ENCODE data around the gene SPEM1. TPM values are rescaled to one million over a fixed set of nuclear protein-coding genes. Genes with fewer than 3 reads are reported as not detected.

The SPEM1 gene
- total RNA-seq, 2 donors from 2014 or later: not detected

- Histone ChIP-seq H3K4me1 (no peaks in the 10 kb centered on the region), H3K9me3 (no peaks in the 10 kb centered on the region), H3K27ac (no peak overlapping the region), H3K4me3 (no peak overlapping the region), H3K27me3 (no peaks in the 10 kb centered on the region), H3K36me3 (peaks cover 9% of the 10 kb centered on the region)
- no peak for DNase-seq (ENCODE audit: low spot score)
- TF ChIP-seq CTCF (IDR thresholded peaks at IDR 0.05): no peak
These were observed 1.5 kb upstream of the SPEM1 start for GRCh38 chr17:7418472-7419152.

- H3K36me3 ChIP-seq: no peaks in the 10 kb centered on the region
- no peak for DNase-seq (ENCODE audit: low spot score)
These were observed 1.1 kb downstream of the SPEM1 start for GRCh38 chr17:7421186-7421585.

GRCh38 chr17:7423679-7424078 is 3.6 kb downstream of the SPEM1 start:
- H3K4me1 ChIP-seq: no peaks in the 10 kb centered on the region
- H3K27me3 ChIP-seq: no peaks in the 10 kb centered on the region
- H3K9me3 ChIP-seq: no peaks in the 10 kb centered on the region
- no peaks in the 10 kb centered on the region for H3K36me3 ChIP-seq
- TF ChIP-seq CTCF (IDR thresholded peaks at IDR 0.05): no peak
- DNase-seq (ENCODE audit: low spot score): no peak
- no peak overlapping the region for H3K27ac ChIP-seq
- no peak overlapping the region for H3K4me3 ChIP-seq

More at GRCh38 chr17:7421186-7421585, 1.1 kb downstream of the SPEM1 start:
- H3K4me1 ChIP-seq: no peaks in the 10 kb centered on the region
- H3K27me3 ChIP-seq: no peaks in the 10 kb centered on the region
- no peaks in the 10 kb centered on the region for H3K9me3 ChIP-seq
- H3K4me3 ChIP-seq: no peak overlapping the region
- no peak for TF ChIP-seq CTCF (IDR thresholded peaks at IDR 0.05)
- H3K27ac ChIP-seq: no peak overlapping the region

GRCh38 chr17:7425316-7425715 is 5.2 kb downstream of the SPEM1 start, which contains the start of gene SPEM2:
TSS of gene SPEM2 (plus strand) at chr17:7425616. CDS start at chr17:7425689, 73 bp downstream.
- Histone ChIP-seq H3K27ac (no peak within 1 kb of the TSS), H3K4me1 (no peaks in the 10 kb centered on the region)
- no peak for TF ChIP-seq CTCF (IDR thresholded peaks at IDR 0.05)

GRCh38 chr17:7425756-7426155 is 5.6 kb downstream of the SPEM1 start:
- H3K36me3 ChIP-seq: no peaks in the 10 kb centered on the region
- H3K27ac ChIP-seq: no peak overlapping the region
- DNase-seq (ENCODE audit: low spot score): no peak
- H3K4me3 ChIP-seq: no peak overlapping the region
- H3K9me3 ChIP-seq: no peaks in the 10 kb centered on the region
- H3K4me1 ChIP-seq: no peaks in the 10 kb centered on the region
- H3K27me3 ChIP-seq: no peaks in the 10 kb centered on the region
- TF ChIP-seq CTCF (IDR thresholded peaks at IDR 0.05): no peak

More at GRCh38 chr17:7425316-7425715, 5.2 kb downstream of the SPEM1 start, which contains the start of gene SPEM2:
- Histone ChIP-seq H3K9me3 (no peaks in the 10 kb centered on the region), H3K36me3 (no peaks in the 10 kb centered on the region), H3K4me3 (no peak within 1 kb of the TSS), H3K27me3 (no peaks in the 10 kb centered on the region)
- DNase-seq (ENCODE audit: low spot score): no peak

Data from right atrium auricular region (tissue), 2 donors.